Measurements from ENCODE around the gene OSBPL8. TPM values are rescaled to one million over a fixed set of nuclear protein-coding genes. Genes with fewer than 3 reads are reported as not detected.
A peak's percentile ranks its signal among the peaks of the same experiment; 100 is the strongest.

The OSBPL8 gene
- total RNA-seq, 4 donors from 2014 or later: 25.6 to 46.0 (median 43.4) TPM

GRCh38 chr12:76457010-76457409 lies 102.6 kb downstream of the OSBPL8 start:
- DNase-seq (no peak), ATAC-seq (no peak)
- intact Hi-C loops (cut with DNase I; ENCODE audit: low total_unique reads) (loop anchor here (5.0 to 10.0 kb wide), 4 partner anchors 75 to 422 kb away; partner anchors contain the start of genes BBS10 and PHLDA1), in situ Hi-C loops (cut with MboI; ENCODE audit: low sequenced_read_pairs in 4 of 4) (no loop called here)
- no peak for TF ChIP-seq CTCF (IDR thresholded peaks at IDR 0.05 in 4 of 5, conservative IDR thresholded peaks at IDR 0.05 in 1 of 5)
- no peak for TF ChIP-seq POLR2A (IDR thresholded peaks at IDR 0.05)
- peak overlapping the region in 1 of 4 donors; percentile 6 for H3K27ac ChIP-seq
- H3K4me1 ChIP-seq: peaks cover 17% of the 10 kb centered on the region in 2 donors
- H3K27me3 ChIP-seq: no peaks in the 10 kb centered on the region
- H3K9me3 ChIP-seq: no peaks in the 10 kb centered on the region
- no peaks in the 10 kb centered on the region for H3K36me3 ChIP-seq
- no peak overlapping the region for H3K4me3 ChIP-seq

GRCh38 chr12:76455582-76456345 lies 103.8 kb downstream of the OSBPL8 start:
- Histone ChIP-seq H3K27me3 (no peaks in the 10 kb centered on the region), H3K36me3 (peaks cover 0 to under 1% of the 10 kb centered on the region in 2 donors), H3K4me1 (peaks cover 10 to 17% of the 10 kb centered on the region in 2 donors), H3K4me3 (no peak overlapping the region), H3K9me3 (no peaks in the 10 kb centered on the region), H3K27ac (peak overlapping the region in 2 of 4 donors; percentile 5 to 44)
- peak; percentile 76 to 95 for ATAC-seq
- TF ChIP-seq POLR2A (IDR thresholded peaks at IDR 0.05): no peak
- TF ChIP-seq CTCF (IDR thresholded peaks at IDR 0.05 in 4 of 5, conservative IDR thresholded peaks at IDR 0.05 in 1 of 5): peak in 4 of 5 experiments; percentile 25 to 68 (median 54)
- in situ Hi-C loops (cut with MboI; ENCODE audit: low sequenced_read_pairs in 4 of 4) (no loop called here), intact Hi-C loops (cut with DNase I; ENCODE audit: low total_unique reads) (loop anchor here (5.0 to 10.0 kb wide), 4 partner anchors 73 to 421 kb away; partner anchors contain the start of genes BBS10 and PHLDA1)
- no peak for DNase-seq

DNA sequence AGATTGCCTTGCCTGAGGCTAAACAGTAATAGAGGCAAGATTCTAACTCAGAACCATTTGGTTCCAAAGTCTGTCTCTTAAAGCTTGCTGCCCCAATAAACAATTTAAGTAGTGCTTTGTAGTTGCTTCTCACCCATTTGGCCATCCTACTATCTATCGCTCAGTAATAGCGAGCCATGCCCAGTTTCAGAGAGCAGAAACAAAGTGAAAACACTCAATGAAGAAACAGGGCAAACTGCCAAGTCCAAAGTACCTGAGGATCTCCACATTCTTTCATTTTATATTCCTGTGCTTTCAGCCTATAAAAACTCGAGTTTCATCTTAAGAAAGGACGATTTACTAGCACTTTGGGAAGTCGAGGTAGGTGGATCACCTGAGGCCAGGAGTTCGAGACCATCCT lies 108.0 kb downstream of the OSBPL8 start:
- Histone ChIP-seq H3K36me3 (peaks cover 2 to 7% of the 10 kb centered on the region in 2 donors), H3K4me3 (no peak overlapping the region), H3K9me3 (no peaks in the 10 kb centered on the region), H3K27me3 (no peaks in the 10 kb centered on the region), H3K27ac (no peak overlapping the region), H3K4me1 (peaks cover 0 to 4% of the 10 kb centered on the region in 2 donors)
- intact Hi-C loops (cut with DNase I; ENCODE audit: low total_unique reads) (loop anchor here (10.0 kb wide), 2 partner anchors 187 to 417 kb away; partner anchors contain the start of gene PHLDA1), in situ Hi-C loops (cut with MboI; ENCODE audit: low sequenced_read_pairs in 4 of 4) (no loop called here)
- no peak for TF ChIP-seq POLR2A (IDR thresholded peaks at IDR 0.05)
- no peak for TF ChIP-seq CTCF (IDR thresholded peaks at IDR 0.05 in 4 of 5, conservative IDR thresholded peaks at IDR 0.05 in 1 of 5)
- DNase-seq: no peak
- no peak for ATAC-seq

GRCh38 chr12:76450690-76451089 lies 108.9 kb downstream of the OSBPL8 start:
- no peak for DNase-seq
- in situ Hi-C loops (cut with MboI; ENCODE audit: low sequenced_read_pairs in 4 of 4): no loop called here
- Histone ChIP-seq H3K4me3 (no peak overlapping the region), H3K27ac (no peak overlapping the region), H3K4me1 (peaks cover 0 to 4% of the 10 kb centered on the region in 2 donors), H3K9me3 (no peaks in the 10 kb centered on the region), H3K36me3 (peaks cover 2 to 7% of the 10 kb centered on the region in 2 donors), H3K27me3 (no peaks in the 10 kb centered on the region)
- intact Hi-C loops (cut with DNase I; ENCODE audit: low total_unique reads): loop anchor here (10.0 kb wide), 2 partner anchors 186 to 416 kb away; partner anchors contain the start of gene PHLDA1
- no peak for ATAC-seq
- no peak for TF ChIP-seq CTCF (IDR thresholded peaks at IDR 0.05 in 4 of 5, conservative IDR thresholded peaks at IDR 0.05 in 1 of 5)
- TF ChIP-seq POLR2A (IDR thresholded peaks at IDR 0.05): no peak
